ENCODE measurements around the gene TMEM255A. TPM values are rescaled to one million over a fixed set of nuclear protein-coding genes. Genes with fewer than 3 reads are reported as not detected.

TMEM255A gene
- total and polyA plus RNA-seq, 12 donors, result 0.09 to 3.1 (median 0.96) TPM

DNA sequence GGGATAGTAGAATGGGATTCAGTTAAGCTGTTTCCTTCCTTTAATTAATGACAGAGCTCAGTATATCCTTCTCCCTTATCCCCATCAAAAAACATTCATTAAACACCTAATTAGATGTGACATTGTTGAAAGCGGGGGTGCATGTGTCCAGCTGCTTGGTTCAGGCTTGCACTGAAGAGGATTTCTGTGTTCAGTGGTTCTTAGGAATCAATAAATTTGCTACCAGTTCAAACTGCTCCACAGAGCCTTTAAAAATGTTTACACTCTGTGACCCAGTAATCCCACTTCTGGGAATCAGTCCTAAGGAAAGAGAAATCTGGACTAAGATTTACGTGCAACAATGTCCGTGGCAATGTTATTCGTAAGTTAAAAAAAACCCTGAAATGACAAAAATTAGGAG lies 7.2 kb upstream of the TMEM255A start:
- no peaks in the 10 kb centered on the region for H3K4me1 ChIP-seq (replicated peaks in 1 of 2)
- no peak overlapping the region for H3K4me3 ChIP-seq
- WGBS, 4 donors, result 45 to 55% (median 46%) methylated on average over 4 of the region's 4 CpGs
- no peaks in the 10 kb centered on the region for H3K9me3 ChIP-seq (replicated peaks in 1 of 3)
- H3K27me3 ChIP-seq, result peaks cover 29% of the 10 kb centered on the region
- no peak for DNase-seq
- no peaks in the 10 kb centered on the region for H3K36me3 ChIP-seq (replicated peaks in 1 of 2)
- intact Hi-C loops (cut with DNase I), result no loop called here
- H3K27ac ChIP-seq, result no peak overlapping the region
- TF ChIP-seq, protein P1, sequence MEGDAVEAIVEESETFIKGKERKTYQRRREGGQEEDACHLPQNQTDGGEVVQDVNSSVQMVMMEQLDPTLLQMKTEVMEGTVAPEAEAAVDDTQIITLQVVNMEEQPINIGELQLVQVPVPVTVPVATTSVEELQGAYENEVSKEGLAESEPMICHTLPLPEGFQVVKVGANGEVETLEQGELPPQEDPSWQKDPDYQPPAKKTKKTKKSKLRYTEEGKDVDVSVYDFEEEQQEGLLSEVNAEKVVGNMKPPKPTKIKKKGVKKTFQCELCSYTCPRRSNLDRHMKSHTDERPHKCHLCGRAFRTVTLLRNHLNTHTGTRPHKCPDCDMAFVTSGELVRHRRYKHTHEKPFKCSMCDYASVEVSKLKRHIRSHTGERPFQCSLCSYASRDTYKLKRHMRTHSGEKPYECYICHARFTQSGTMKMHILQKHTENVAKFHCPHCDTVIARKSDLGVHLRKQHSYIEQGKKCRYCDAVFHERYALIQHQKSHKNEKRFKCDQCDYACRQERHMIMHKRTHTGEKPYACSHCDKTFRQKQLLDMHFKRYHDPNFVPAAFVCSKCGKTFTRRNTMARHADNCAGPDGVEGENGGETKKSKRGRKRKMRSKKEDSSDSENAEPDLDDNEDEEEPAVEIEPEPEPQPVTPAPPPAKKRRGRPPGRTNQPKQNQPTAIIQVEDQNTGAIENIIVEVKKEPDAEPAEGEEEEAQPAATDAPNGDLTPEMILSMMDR (IDR thresholded peaks at IDR 0.05), result no peak
- no peak for TF ChIP-seq POLR2A (IDR thresholded peaks at IDR 0.05)

- H3K9me3 ChIP-seq (replicated peaks in 1 of 3), result no peaks in the 10 kb centered on the region
Measured at GRCh38 chrX:120316587-120317283, 5.5 kb upstream of the TMEM255A start.

DNA sequence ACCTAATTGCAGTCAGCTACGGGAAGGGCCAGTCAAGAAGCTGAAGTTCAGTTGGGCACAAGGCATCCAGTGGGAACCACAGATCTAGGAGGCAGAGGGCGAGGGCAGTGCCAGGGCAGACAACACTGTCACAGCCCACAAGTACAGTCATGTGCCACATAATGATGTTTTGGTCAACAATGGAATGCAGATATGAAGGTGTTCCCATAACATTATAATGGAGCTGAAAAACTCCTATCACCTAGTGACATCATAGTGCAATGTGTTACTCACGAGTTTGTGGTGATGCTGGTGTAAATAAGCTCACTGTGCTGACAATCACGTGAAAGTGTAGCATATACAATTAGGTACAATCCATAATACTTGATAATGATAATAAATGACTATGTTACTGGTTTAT lies 4.5 kb upstream of the TMEM255A start:
- Histone ChIP-seq H3K4me1 (replicated peaks in 1 of 2) (no peaks in the 10 kb centered on the region), H3K27me3 (peaks cover 29% of the 10 kb centered on the region), H3K27ac (no peak overlapping the region), H3K36me3 (replicated peaks in 1 of 2) (no peaks in the 10 kb centered on the region), H3K4me3 (no peak overlapping the region), H3K9me3 (replicated peaks in 1 of 3) (no peaks in the 10 kb centered on the region)
- 31 to 46% (median 40%) methylated on average over 3 to 4 of the region's 4 CpGs for WGBS, 4 donors
- DNase-seq, result no peak
- no peak for TF ChIP-seq POLR2A (IDR thresholded peaks at IDR 0.05)
- TF ChIP-seq, protein P1 (IDR thresholded peaks at IDR 0.05), result no peak
- intact Hi-C loops (cut with DNase I), result no loop called here

More at GRCh38 chrX:120316587-120317283, 5.5 kb upstream of the TMEM255A start:
- intact Hi-C loops (cut with DNase I), result no loop called here
- no peaks in the 10 kb centered on the region for H3K4me1 ChIP-seq (replicated peaks in 1 of 2)
- DNase-seq, result no peak
- no peaks in the 10 kb centered on the region for H3K36me3 ChIP-seq (replicated peaks in 1 of 2)
- no peak overlapping the region for H3K4me3 ChIP-seq
- H3K27me3 ChIP-seq, result peaks cover 25% of the 10 kb centered on the region
- no peak overlapping the region for H3K27ac ChIP-seq
- TF ChIP-seq, protein P1 (IDR thresholded peaks at IDR 0.05), result no peak
- no peak for TF ChIP-seq POLR2A (IDR thresholded peaks at IDR 0.05)
- 65 to 81% (median 72%) methylated on average over 5 of the region's 5 CpGs for WGBS, 4 donors

- intact Hi-C loops (cut with DNase I), result no loop called here
Measured at GRCh38 chrX:120311727-120312063, 434 bp upstream of the TMEM255A start.

More at GRCh38 chrX:120311727-120312063, 434 bp upstream of the TMEM255A start:
- 40 to 54% (median 51%) methylated on average over 4 of the region's 4 CpGs for WGBS, 4 donors
- Histone ChIP-seq H3K4me1 (replicated peaks in 1 of 2) (no peaks in the 10 kb centered on the region), H3K4me3 (no peak overlapping the region), H3K36me3 (replicated peaks in 1 of 2) (no peaks in the 10 kb centered on the region), H3K27me3 (peaks cover 33% of the 10 kb centered on the region), H3K9me3 (replicated peaks in 1 of 3) (no peaks in the 10 kb centered on the region), H3K27ac (no peak overlapping the region)
- TF ChIP-seq POLR2A (IDR thresholded peaks at IDR 0.05), result no peak
- TF ChIP-seq, protein P1 (IDR thresholded peaks at IDR 0.05), result no peak
- no peak for DNase-seq

Data from adrenal gland (tissue), 12 donors.